Neuronal stem cell (in vitro differentiated cells): ENCODE measurements around the gene TPPP3.

ENCODE experiments used
- DNase-seq: peaks from one replicate; pipeline ENCODE4 v3.0.0-alpha.2; 2013; ENCODE audit warnings: low spot score
- H2AFZ ChIP-seq: one replicate; pipeline ENCODE4 v1.6.1; 2013; ENCODE audit warnings: mild to moderate bottlenecking, low read length, inconsistent platforms
- H2AK5ac ChIP-seq: 2 replicates; pipeline ENCODE4 v1.6.1; 2013; ENCODE audit warnings: low read depth, mild to moderate bottlenecking, inconsistent platforms, low read length, moderate library complexity, mixed read lengths
- H2BK120ac ChIP-seq: 2 replicates; pipeline ENCODE4 v1.6.1; 2013; ENCODE audit warnings: low read depth, mild to moderate bottlenecking, inconsistent platforms, low read length, moderate library complexity, mixed read lengths
- H2BK12ac ChIP-seq: one replicate; pipeline ENCODE4 v1.6.1; 2013; ENCODE audit warnings: low read length, inconsistent platforms
- H2BK15ac ChIP-seq: 2 replicates; pipeline ENCODE4 v1.6.1; 2013; ENCODE audit warnings: mild to moderate bottlenecking, low read length, inconsistent platforms, mixed read lengths
- H2BK5ac ChIP-seq: one replicate; pipeline ENCODE4 v1.6.1; 2013; ENCODE audit warnings: inconsistent platforms, mild to moderate bottlenecking, low read length, moderate library complexity
- H3K14ac ChIP-seq: one replicate; pipeline ENCODE4 v1.6.1; 2013; ENCODE audit warnings: low read length, inconsistent platforms
- H3K18ac ChIP-seq: 2 replicates; pipeline ENCODE4 v1.6.1; 2013; ENCODE audit warnings: low read length, inconsistent platforms
- H3K23ac ChIP-seq: 2 replicates; pipeline ENCODE4 v1.6.1; 2013; ENCODE audit warnings: low read depth, mild to moderate bottlenecking, mixed read lengths, low read length, inconsistent platforms; ENCODE audit not compliant: poor library complexity
- H3K27ac ChIP-seq: replicated peaks from 3 replicates; pipeline ENCODE4 v1.5.1; 2013; ENCODE audit warnings: low read length, inconsistent platforms
- H3K27me3 ChIP-seq, 3 experiments: 2 replicates each; pipeline ENCODE4 v1.6.1; 2013; ENCODE audit warnings: low read length in 3 of 3, mild to moderate bottlenecking in 2 of 3, inconsistent platforms in 1 of 3, low read depth in 1 of 3, mixed read lengths in 1 of 3, moderate library complexity in 1 of 3; ENCODE audit not compliant: control insufficient read depth in 3 of 3, insufficient read depth in 3 of 3
- H3K36me3 ChIP-seq, 2 donors: replicated peaks in 1 of 2; 2 replicates each; pipeline ENCODE4 v1.6.1; 2013; ENCODE audit warnings: low read length in 2 of 2; ENCODE audit not compliant: control insufficient read depth in 2 of 2, insufficient read depth in 2 of 2
- H3K4ac ChIP-seq: 2 replicates; pipeline ENCODE4 v1.6.1; 2013; ENCODE audit warnings: inconsistent platforms, mild to moderate bottlenecking, low read length, moderate library complexity
- H3K4me1 ChIP-seq, 2 donors: 1 replicate in 1 of 2; 2 replicates in 1 of 2; pipeline ENCODE4 v1.6.1; 2013; ENCODE audit warnings: low read length in 2 of 2, low read depth in 1 of 2; ENCODE audit not compliant: control insufficient read depth in 2 of 2, insufficient read depth in 1 of 2
- H3K4me2 ChIP-seq: one replicate; pipeline ENCODE4 v1.6.1; 2013; ENCODE audit warnings: mild to moderate bottlenecking, low read length, inconsistent platforms; ENCODE audit not compliant: insufficient read depth, poor library complexity, severe bottlenecking
- H3K4me3 ChIP-seq, 2 donors: 2 replicates each; pipeline ENCODE4 v1.5.1; 2013; ENCODE audit warnings: low read length in 2 of 2, mild to moderate bottlenecking in 2 of 2, inconsistent platforms in 1 of 2, moderate library complexity in 1 of 2
- H3K79me1 ChIP-seq: one replicate; pipeline ENCODE4 v1.6.1; 2013; ENCODE audit warnings: low read depth, mild to moderate bottlenecking, inconsistent platforms, low read length, moderate library complexity
- H3K9ac ChIP-seq: one replicate; pipeline ENCODE4 v1.6.1; 2013; ENCODE audit warnings: mild to moderate bottlenecking, low read depth, low read length, inconsistent platforms; ENCODE audit not compliant: poor library complexity
- H3K9me3 ChIP-seq, 2 donors: replicated peaks in 1 of 2; 2 replicates each; pipeline versions ENCODE3 to v1.6.1; 2013; ENCODE audit warnings: low read length in 2 of 2, mild to moderate bottlenecking in 2 of 2, inconsistent platforms in 1 of 2, low read depth in 1 of 2, mixed read lengths in 1 of 2, moderate library complexity in 1 of 2; ENCODE audit not compliant: control insufficient read depth in 2 of 2, insufficient read depth in 1 of 2
- H4K8ac ChIP-seq: one replicate; pipeline ENCODE4 v1.6.1; 2013; ENCODE audit warnings: low read depth, mild to moderate bottlenecking, inconsistent platforms, low read length, moderate library complexity
- H4K91ac ChIP-seq: one replicate; pipeline ENCODE4 v1.6.1; 2013; ENCODE audit warnings: low read length, low read depth, mild to moderate bottlenecking, inconsistent platforms; ENCODE audit not compliant: poor library complexity
- WGBS, 2 donors: extraction: QIAGEN DNeasy Blood & Tissue Kit; methylation state at CpG; one replicate each; pipeline ENCODE4 v1.1.7; 2013; ENCODE audit warnings: missing lambda C conversion rate in 2 of 2, mixed read lengths in 1 of 2; ENCODE audit not compliant: insufficient read length in 2 of 2, insufficient replicate concordance in 1 of 2; ENCODE audit errors: extremely low coverage in 2 of 2; 5-methylcytosine and 5-hydroxymethylcytosine counted together

TPPP3 gene

DNA sequence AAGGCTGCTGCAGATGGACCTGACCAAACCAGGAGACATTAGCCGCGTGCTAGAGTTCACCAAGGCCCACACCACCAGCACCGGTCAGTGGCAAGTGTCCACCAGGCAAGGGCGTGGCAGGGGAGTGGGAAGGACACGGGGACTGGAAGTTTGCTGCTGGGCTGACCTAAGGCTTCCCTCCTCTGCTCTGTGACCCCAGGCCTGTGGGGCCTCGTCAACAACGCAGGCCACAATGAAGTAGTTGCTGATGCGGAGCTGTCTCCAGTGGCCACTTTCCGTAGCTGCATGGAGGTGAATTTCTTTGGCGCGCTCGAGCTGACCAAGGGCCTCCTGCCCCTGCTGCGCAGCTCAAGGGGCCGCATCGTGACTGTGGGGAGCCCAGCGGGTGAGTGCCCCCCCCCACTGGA is 42.5 kb upstream of the TPPP3 start:
- Histone ChIP-seq H3K18ac (no peak overlapping the region), H3K27me3 (peaks cover 0 to 17% (median 4%) of the 10 kb centered on the region in 3 experiments), H3K9ac (peak overlapping the region; percentile 4), H3K27ac (no peak overlapping the region), H2BK12ac (no peak overlapping the region), H2AK5ac (no peak overlapping the region), H3K79me1 (no peaks in the 10 kb centered on the region), H3K4me2 (no peak overlapping the region), H4K8ac (no peak overlapping the region), H2BK15ac (no peak overlapping the region), H2BK120ac (no peak overlapping the region), H3K23ac (peak overlapping the region; percentile 73), H2AFZ (no peak overlapping the region), H3K4ac (no peak overlapping the region), H3K36me3 (peaks cover 17 to 37% of the 10 kb centered on the region in 2 donors), H3K4me3 (peak overlapping the region in 1 of 2 donors; percentile 48), H3K9me3 (peaks cover 0 to 2% of the 10 kb centered on the region in 2 donors), H3K14ac (no peak overlapping the region), H3K4me1 (peaks cover 10 to 14% of the 10 kb centered on the region in 2 donors), H4K91ac (no peak overlapping the region), H2BK5ac (no peak overlapping the region)
- no CpG with 5 or more reads among the region's 16 CpGs for WGBS, 2 donors
- no peak for DNase-seq

- Histone ChIP-seq H3K4me3 (peak overlapping the region in 1 of 2 donors; percentile 49), H3K23ac (peak overlapping the region; percentile 4), H2BK120ac (no peak overlapping the region), H2AK5ac (peak overlapping the region; percentile 1), H2BK5ac (no peak overlapping the region), H3K9ac (no peak overlapping the region), H3K18ac (no peak overlapping the region), H3K36me3 (peaks cover 9 to 21% of the 10 kb centered on the region in 2 donors), H4K91ac (no peak overlapping the region), H3K9me3 (peaks cover 0 to 2% of the 10 kb centered on the region in 2 donors), H3K14ac (no peak overlapping the region), H4K8ac (no peak overlapping the region), H3K27ac (no peak overlapping the region), H2BK15ac (no peak overlapping the region), H2AFZ (no peak overlapping the region), H3K79me1 (no peaks in the 10 kb centered on the region), H3K4me1 (peaks cover 13 to 19% of the 10 kb centered on the region in 2 donors), H3K4me2 (no peak overlapping the region), H3K27me3 (peaks cover 14 to 42% (median 25%) of the 10 kb centered on the region in 3 experiments), H2BK12ac (no peak overlapping the region), H3K4ac (no peak overlapping the region)
- DNase-seq = no peak
- WGBS, 2 donors = no CpG with 5 or more reads among the region's 5 CpGs
Observed at GRCh38 chr16:67433131-67433719, 39.9 kb upstream of the TPPP3 start.

DNA sequence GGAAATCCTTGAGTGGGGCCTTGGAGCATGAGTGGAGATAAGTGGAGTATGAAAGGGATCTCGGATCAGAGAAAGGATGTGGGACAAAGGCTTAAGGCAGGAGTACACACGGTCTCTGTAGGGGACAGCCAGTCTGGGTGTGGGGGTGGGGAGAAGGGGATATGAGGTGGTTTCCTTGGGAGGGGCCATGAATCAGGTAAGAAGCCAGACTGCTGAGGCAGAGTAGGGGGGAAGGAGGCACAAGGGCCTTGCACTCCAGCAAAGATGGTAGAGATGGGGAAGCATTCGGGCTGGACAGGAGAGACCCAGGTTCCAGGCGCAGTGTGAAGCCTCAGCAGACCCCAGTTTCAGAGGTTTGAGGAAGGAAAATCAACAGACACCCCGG is 39.2 kb upstream of the TPPP3 start:
- peaks cover 9 to 14% of the 10 kb centered on the region in 2 donors for H3K36me3 ChIP-seq
- no peaks in the 10 kb centered on the region for H3K79me1 ChIP-seq
- H2AK5ac ChIP-seq = peak overlapping the region; percentile 44
- H3K4me3 ChIP-seq = peak overlapping the region in 1 of 2 donors; percentile 40
- peaks cover 14 to 46% (median 25%) of the 10 kb centered on the region in 3 experiments for H3K27me3 ChIP-seq
- DNase-seq = no peak
- H2BK120ac ChIP-seq = no peak overlapping the region
- H2AFZ ChIP-seq = peak overlapping the region; percentile 84
- H4K8ac ChIP-seq = no peak overlapping the region
- no peak overlapping the region for H3K27ac ChIP-seq
- H3K4me2 ChIP-seq = no peak overlapping the region
- no peak overlapping the region for H2BK12ac ChIP-seq
- H3K14ac ChIP-seq = no peak overlapping the region
- no peak overlapping the region for H2BK15ac ChIP-seq
- no CpG with 5 or more reads among the region's 5 CpGs for WGBS, 2 donors
- no peak overlapping the region for H3K9ac ChIP-seq
- H3K23ac ChIP-seq = peak overlapping the region; percentile 68
- no peak overlapping the region for H4K91ac ChIP-seq
- peaks cover 0 to 2% of the 10 kb centered on the region in 2 donors for H3K9me3 ChIP-seq
- H2BK5ac ChIP-seq = no peak overlapping the region
- peak overlapping the region; percentile 2 for H3K18ac ChIP-seq
- no peak overlapping the region for H3K4ac ChIP-seq
- H3K4me1 ChIP-seq = peaks cover 15 to 19% of the 10 kb centered on the region in 2 donors

DNA sequence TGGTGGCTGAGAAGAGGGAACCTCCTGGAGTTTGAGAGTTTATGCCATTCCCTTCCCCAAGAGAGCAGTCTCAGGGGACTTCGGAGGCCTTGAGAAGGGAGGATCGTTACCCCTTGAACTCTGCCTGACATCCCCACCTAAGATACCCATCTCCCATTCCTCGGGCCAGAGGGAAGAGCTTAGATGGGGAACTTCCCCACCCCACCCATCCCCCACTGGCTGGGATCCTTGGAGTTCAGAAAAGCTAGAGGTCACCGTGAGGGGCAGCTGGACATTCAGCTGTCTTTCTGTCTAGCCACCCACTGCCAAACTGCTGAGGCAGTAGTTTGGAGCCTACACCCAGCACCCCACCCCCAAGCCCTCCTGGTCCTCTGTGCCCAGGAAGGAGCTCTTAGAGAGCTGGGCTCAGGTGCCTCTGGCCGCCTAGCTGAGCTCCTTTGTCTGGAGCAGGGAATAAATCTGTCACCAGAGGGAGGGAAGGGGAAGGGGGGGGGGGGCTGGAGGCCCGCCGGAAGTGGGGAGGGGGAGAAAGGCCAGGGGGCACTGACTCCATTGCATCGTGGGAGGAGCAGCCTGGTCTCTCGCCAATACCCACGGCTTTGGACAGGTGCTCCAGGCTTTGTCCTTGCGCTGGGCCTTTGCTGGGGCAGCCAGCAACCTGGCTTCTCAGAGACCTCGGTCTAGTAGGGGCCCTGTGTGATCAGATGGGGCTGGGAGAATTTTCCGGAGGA is 38.6 kb upstream of the TPPP3 start:
- DNase-seq = peak; percentile 20
- Histone ChIP-seq H2BK12ac (no peak overlapping the region), H3K27me3 (peaks cover 14 to 46% (median 25%) of the 10 kb centered on the region in 3 experiments), H3K9me3 (peaks cover 0 to 2% of the 10 kb centered on the region in 2 donors), H3K4me2 (peak overlapping the region; percentile 87), H3K4ac (no peak overlapping the region), H4K8ac (no peak overlapping the region), H3K9ac (no peak overlapping the region), H2AK5ac (peak overlapping the region; percentile 65), H3K27ac (no peak overlapping the region), H3K36me3 (peaks cover 8 to 9% of the 10 kb centered on the region in 2 donors), H2BK120ac (no peak overlapping the region), H2BK5ac (no peak overlapping the region), H3K18ac (peak overlapping the region; percentile 20), H2AFZ (peak overlapping the region; percentile 84), H4K91ac (no peak overlapping the region), H3K4me3 (peak overlapping the region; percentile 50 to 59), H2BK15ac (peak overlapping the region; percentile 62), H3K79me1 (no peaks in the 10 kb centered on the region), H3K23ac (peak overlapping the region; percentile 68), H3K14ac (no peak overlapping the region), H3K4me1 (peaks cover 15 to 19% of the 10 kb centered on the region in 2 donors)
- no CpG with 5 or more reads among the region's 13 CpGs for WGBS, 2 donors
